Measurements from ENCODE around the gene ZP2. TPM values are rescaled to one million over a fixed set of nuclear protein-coding genes. Genes with fewer than 3 reads are reported as not detected.
"Not testable (repeated sequence)": the region's sequence is repeated elsewhere in the genome, so short reads cannot be mapped to it uniquely, and the experiment has no call there.

ZP2 gene
- total RNA-seq, 1 donor from 2014 or later, result not detected

- DNase-seq (ENCODE audit: extremely low read depth, low read depth, low spot score), result not testable (repeated sequence)
Observed at GRCh38 chr16:21153124-21153729, 58.1 kb downstream of the ZP2 start.

DNA sequence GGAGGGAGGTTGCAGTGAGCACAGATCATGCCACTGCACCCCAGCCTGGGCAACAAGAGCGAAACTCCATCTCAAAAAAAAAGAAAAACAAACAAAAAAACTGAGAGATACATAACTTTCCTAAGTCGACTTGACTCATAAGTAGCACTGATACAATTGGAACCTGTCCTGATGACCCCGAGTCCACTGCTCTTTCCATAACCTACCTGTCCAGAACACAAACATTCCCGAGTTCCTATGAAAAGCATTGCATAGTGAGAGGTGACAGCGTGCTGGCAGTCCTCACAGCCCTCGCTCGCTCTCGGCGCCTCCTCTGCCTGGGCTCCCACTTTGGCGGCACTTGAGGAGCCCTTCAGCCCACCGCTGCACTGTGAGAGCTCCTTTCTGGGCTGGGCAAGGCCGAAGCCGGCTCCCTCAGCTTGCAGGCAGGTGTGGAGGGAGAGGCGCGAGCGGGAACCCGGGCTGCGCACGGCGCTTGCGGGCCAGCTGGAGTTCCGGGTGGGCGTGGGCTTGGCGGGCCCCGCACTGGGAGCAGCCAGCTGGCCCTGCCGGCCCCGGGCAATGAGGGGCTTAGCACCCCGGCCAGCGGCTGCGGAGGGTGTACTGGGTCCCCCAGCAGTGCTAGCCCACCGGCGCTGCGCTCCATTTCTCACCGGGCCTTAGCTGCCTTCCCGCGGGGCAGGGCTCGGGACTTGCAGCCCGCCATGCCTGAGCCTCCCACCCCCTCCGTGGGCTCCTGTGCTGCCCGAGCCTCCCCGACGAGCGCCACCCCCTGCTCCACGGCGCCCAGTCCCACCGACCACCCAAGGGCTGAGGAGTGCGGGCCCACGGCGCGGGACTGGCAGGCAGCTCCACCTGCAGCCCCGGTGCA is 59.0 kb downstream of the ZP2 start:
- not testable (repeated sequence) for DNase-seq (ENCODE audit: extremely low read depth, low read depth, low spot score)

- DNase-seq (ENCODE audit: extremely low read depth, low read depth, low spot score), result no peak
Observed at GRCh38 chr16:21150375-21151001, 60.9 kb downstream of the ZP2 start, which contains the start of gene DNAH3. Gene DNAH3, minus strand, starts transcription at chr16:21150846. Its CDS starts 527 bp downstream, at chr16:21150319.

Other genes with a start within 250 kb of the ZP2 start
- not detected in 2 replicates for gene DNAH3, start 60.7 kb downstream of the ZP2 start, total RNA-seq
- gene LDAF1, start 52.9 kb downstream of the ZP2 start, total RNA-seq, result 33.3 and 67.4 TPM in 2 replicates
- gene ANKS4B, start 22.1 kb upstream of the ZP2 start, total RNA-seq, result not detected in 2 replicates
- gene CRYM, start 66.7 kb upstream of the ZP2 start, total RNA-seq, result 0.12 and 8.1 TPM in 2 replicates